Adrenal gland (tissue), 5 donors: Measurements from ENCODE around the gene ARVCF.

Experiments used
- CTCF ChIP-seq, 6 experiments: fragments of 450-650 bp in 4 of 6; fragments of 200-600 bp in 2 of 6; sonication (generic) in 1 of 6; IDR thresholded peaks; 1 replicate in 5 of 6; 2 replicates in 1 of 6; pipeline versions ENCODE4 v1.5.1 to v1.8.0; 2016 to 2021; ENCODE audit warnings: antibody characterized with exemption in 6 of 6, mild to moderate bottlenecking in 2 of 6, moderate library complexity in 1 of 6
- POLR2A ChIP-seq, 2 donors: fragments of 450-650 bp; IDR thresholded peaks; one replicate each; pipeline ENCODE4 v1.6.1; 2017; ENCODE audit warnings: antibody characterized with exemption in 2 of 2, mild to moderate bottlenecking in 2 of 2, moderate library complexity in 1 of 2
- donor health status: DM: no; HTN: no; CAD: no.

GRCh38 chr22:19959043-19959586 is 57.5 kb downstream of the ARVCF start:
- TF ChIP-seq CTCF (IDR thresholded peaks at IDR 0.05) = no peak
- peak; percentile 28 to 82 for TF ChIP-seq POLR2A (IDR thresholded peaks at IDR 0.05)
